T-cell (primary cell): ENCODE results near the gene SLC16A3. TPM values are rescaled to one million over a fixed set of nuclear protein-coding genes. Genes with fewer than 3 reads are reported as not detected.
A peak's percentile ranks its signal among the peaks of the same experiment; 100 is the strongest.

Source experiments
- ATAC-seq, 4 experiments: fragments of 200-7000 bp in 3 of 4; fragments of 150-1000 bp in 1 of 4; cut with Tn5 transposase; replicated peaks in 1 of 4; 1 replicate in 3 of 4; 2 replicates in 1 of 4; pipeline ENCODE4 v1.10.0; 2021; ENCODE audit warnings: moderate library complexity in 3 of 4, mild to moderate bottlenecking in 2 of 4, moderate number of reproducible peaks in 1 of 4
- CTCF ChIA-PET, 2 donors: fragments of 300-600 bp; sonication (Branson Sonifier 250); formaldehyde crosslinking; loops; one replicate each; lab custom pipeline; 2022; ENCODE audit warnings: antibody characterized with exemption in 2 of 2; lab: Charles Lee
- POLR2A ChIA-PET, 2 donors: fragments of 300-600 bp; sonication (Branson Sonifier 250); formaldehyde crosslinking; loops; one replicate each; lab custom pipeline; 2022; ENCODE audit warnings: antibody characterized with exemption in 2 of 2; lab: Charles Lee
- DNase-seq, 35 experiments: peaks; one replicate each; pipeline versions ENCODE4 v3.0.0 to v3.0.0-alpha.2; 2013 to 2023
- H3K27ac ChIP-seq: one replicate; pipeline ENCODE4 v1.5.1; 2013; ENCODE audit warnings: low read length
- H3K27me3 ChIP-seq, 2 experiments: replicated peaks in 1 of 2; 1 replicate in 1 of 2; 2 replicates in 1 of 2; pipeline versions ENCODE4 v1.6.1 to v1.7.0; 2013; ENCODE audit warnings: low read length in 1 of 2, mixed read lengths in 1 of 2; ENCODE audit not compliant: control insufficient read depth in 2 of 2, insufficient read depth in 2 of 2; ENCODE audit errors: extremely low read depth in 1 of 2
- H3K36me3 ChIP-seq, 2 donors: 1 replicate in 1 of 2; 2 replicates in 1 of 2; pipeline versions ENCODE4 v1.6.1 to v1.7.0; 2013; ENCODE audit warnings: low read length in 1 of 2; ENCODE audit not compliant: control insufficient read depth in 2 of 2, insufficient read depth in 1 of 2; ENCODE audit errors: extremely low read depth in 1 of 2
- H3K4me1 ChIP-seq, 2 experiments: 1 replicate in 1 of 2; 2 replicates in 1 of 2; pipeline versions ENCODE4 v1.6.1 to v1.7.0; 2013; ENCODE audit warnings: low read length in 2 of 2, mixed read lengths in 1 of 2; ENCODE audit not compliant: insufficient read depth in 2 of 2, control insufficient read depth in 1 of 2; ENCODE audit errors: extremely low read depth in 1 of 2
- H3K4me3 ChIP-seq, 2 donors: 1 replicate in 1 of 2; 2 replicates in 1 of 2; pipeline versions ENCODE4 v1.5.1 to v1.7.0; 2013; ENCODE audit warnings: mild to moderate bottlenecking in 2 of 2, low read length in 1 of 2, moderate library complexity in 1 of 2; ENCODE audit not compliant: control insufficient read depth in 1 of 2; ENCODE audit errors: extremely low read depth in 1 of 2
- H3K9me3 ChIP-seq: 2 replicates; pipeline ENCODE4 v1.7.0; 2013
- H3K27ac Mint-ChIP-seq, 2 donors: one replicate each; pipeline ENCODE4 v1.8.0; 2020 to 2021; ENCODE audit warnings: mild to moderate bottlenecking in 2 of 2, mixed read lengths in 2 of 2
- H3K27me3 Mint-ChIP-seq, 2 donors: one replicate each; pipeline ENCODE4 v1.8.0; 2021 to 2022; ENCODE audit warnings: mixed read lengths in 2 of 2
- H3K36me3 Mint-ChIP-seq: one replicate; pipeline ENCODE4 v1.8.0; 2021; ENCODE audit warnings: mixed read lengths
- H3K4me1 Mint-ChIP-seq, 3 donors: one replicate each; pipeline ENCODE4 v1.8.0; 2020 to 2022; ENCODE audit warnings: mixed read lengths in 3 of 3, mild to moderate bottlenecking in 1 of 3
- H3K4me3 Mint-ChIP-seq, 3 donors: one replicate each; pipeline ENCODE4 v1.8.0; 2020 to 2022; ENCODE audit warnings: mild to moderate bottlenecking in 3 of 3, mixed read lengths in 3 of 3, moderate library complexity in 3 of 3
- H3K9me3 Mint-ChIP-seq, 3 donors: one replicate each; pipeline ENCODE4 v1.8.0; 2020 to 2022; ENCODE audit warnings: mixed read lengths in 3 of 3
- WGBS: methylation state at CpG from one replicate; pipeline ENCODE4 v1.1.5; 2013; ENCODE audit warnings: missing lambda C conversion rate; ENCODE audit not compliant: insufficient coverage; 5-methylcytosine and 5-hydroxymethylcytosine counted together
- total RNA-seq, 35 experiments: library from RNA in 6 of 35; stranded (reverse) in 6 of 35; fragments of 120-200 nt in 1 of 35; gene quantifications; one replicate each; pipeline versions ENCODE4 v1.2.1 to v1.2.4 and lab custom pipeline; 2013 to 2026

The SLC16A3 gene
- total RNA-seq, 5 donors from 2014 or later (not counting 1 experiment from before 2014, with no cell fraction given): 31.9 to 47.3 (median 40.9) TPM

- H3K36me3 ChIP-seq: peaks cover 0 to 8% of the 10 kb centered on the region in 2 donors
- H3K4me3 ChIP-seq: no peak overlapping the region
- DNase-seq (peak in 3 of 35 experiments; percentile 21 to 32 (median 28)), ATAC-seq (no peak)
- ChIA-PET POLR2A (interaction anchor here in 1 of 2 donors (1.1 kb wide), 1 partner anchor 96 kb away, joined by 4 read pairs; no protein-coding TSS in a partner anchor), CTCF (interaction anchor here in 1 of 2 donors (1.0 to 1.6 kb wide), 3 partner anchors 10 to 97 kb away, joined by 4 to 6 read pairs (median 6); no protein-coding TSS in a partner anchor)
- peak overlapping the region; percentile 56 for H3K27ac ChIP-seq
- Mint-ChIP-seq H3K4me3 (peak overlapping the region in 1 of 3 donors; percentile 77), H3K27ac (peak overlapping the region; percentile 43 to 55), H3K4me1 (peaks cover 58 to 64% (median 59%) of the 10 kb centered on the region in 3 donors), H3K36me3 (peaks cover 12% of the 10 kb centered on the region), H3K9me3 (no peaks in the 10 kb centered on the region), H3K27me3 (no peaks in the 10 kb centered on the region)
- 84% methylated on average over 23 of the region's 23 CpGs for WGBS
- H3K4me1 ChIP-seq: peaks cover 14 to 53% of the 10 kb centered on the region in 2 experiments
- no peaks in the 10 kb centered on the region for H3K27me3 ChIP-seq
- H3K9me3 ChIP-seq: no peaks in the 10 kb centered on the region
These were observed 27.3 kb upstream of the SLC16A3 start for GRCh38 chr17:82201498-82201910.

- Mint-ChIP-seq H3K27me3 (no peaks in the 10 kb centered on the region), H3K36me3 (peaks cover 5% of the 10 kb centered on the region), H3K9me3 (no peaks in the 10 kb centered on the region), H3K4me1 (peaks cover 60 to 67% (median 63%) of the 10 kb centered on the region in 3 donors), H3K4me3 (no peak overlapping the region), H3K27ac (peak overlapping the region; percentile 55 to 72)
- Histone ChIP-seq H3K36me3 (peaks cover 0 to 2% of the 10 kb centered on the region in 2 donors), H3K27ac (no peak overlapping the region), H3K4me1 (peaks cover 14 to 54% of the 10 kb centered on the region in 2 experiments), H3K4me3 (no peak overlapping the region), H3K9me3 (no peaks in the 10 kb centered on the region), H3K27me3 (no peaks in the 10 kb centered on the region)
- WGBS: 50% methylated on average over 4 of the region's 10 CpGs
- DNase-seq (no peak), ATAC-seq (no peak)
- ChIA-PET POLR2A (no interaction called here), CTCF (no interaction called here)
These were observed 25.9 kb upstream of the SLC16A3 start for GRCh38 chr17:82202981-82203380.

GRCh38 chr17:82203920-82204319 lies 24.9 kb upstream of the SLC16A3 start:
- WGBS: 88% methylated on average over 19 of the region's 19 CpGs
- no peak for DNase-seq
- H3K27me3 Mint-ChIP-seq: no peaks in the 10 kb centered on the region
- no peak overlapping the region for H3K4me3 Mint-ChIP-seq
- no peaks in the 10 kb centered on the region for H3K9me3 Mint-ChIP-seq
- H3K36me3 ChIP-seq: no peaks in the 10 kb centered on the region
- H3K4me3 ChIP-seq: no peak overlapping the region
- H3K4me1 Mint-ChIP-seq: peaks cover 51 to 62% (median 59%) of the 10 kb centered on the region in 3 donors
- no peaks in the 10 kb centered on the region for H3K27me3 ChIP-seq
- CTCF ChIA-PET: interaction anchor here in 1 of 2 donors (0.6 kb wide), 1 partner anchor 196 kb away, joined by 3 read pairs; no protein-coding TSS in a partner anchor
- no peak for ATAC-seq
- no peaks in the 10 kb centered on the region for H3K36me3 Mint-ChIP-seq
- H3K4me1 ChIP-seq: peaks cover 14 to 47% of the 10 kb centered on the region in 2 experiments
- H3K27ac Mint-ChIP-seq: no peak overlapping the region
- POLR2A ChIA-PET: interaction anchor here in 1 of 2 donors (0.6 kb wide), 1 partner anchor 94 kb away, joined by 3 read pairs; no protein-coding TSS in a partner anchor
- no peaks in the 10 kb centered on the region for H3K9me3 ChIP-seq
- no peak overlapping the region for H3K27ac ChIP-seq

- CTCF ChIA-PET: interaction anchor here in 1 of 2 donors (0.9 kb wide), 2 partner anchors 78 to 88 kb away, joined by 3 to 6 read pairs; no protein-coding TSS in a partner anchor
These were observed 23.8 kb upstream of the SLC16A3 start for GRCh38 chr17:82204831-82205719.

GRCh38 chr17:82205720-82206508 lies 22.9 kb upstream of the SLC16A3 start:
- Histone ChIP-seq H3K36me3 (no peaks in the 10 kb centered on the region), H3K4me1 (peaks cover 7 to 30% of the 10 kb centered on the region in 2 experiments), H3K27me3 (no peaks in the 10 kb centered on the region), H3K27ac (peak overlapping the region; percentile 94), H3K4me3 (peak overlapping the region in 1 of 2 donors; percentile 21), H3K9me3 (no peaks in the 10 kb centered on the region)
- Mint-ChIP-seq H3K4me3 (peak overlapping the region; percentile 39 to 54 (median 40)), H3K27ac (peak overlapping the region; percentile 96 to 97), H3K9me3 (no peaks in the 10 kb centered on the region), H3K4me1 (peaks cover 38 to 50% (median 45%) of the 10 kb centered on the region in 3 donors), H3K27me3 (no peaks in the 10 kb centered on the region), H3K36me3 (no peaks in the 10 kb centered on the region)
- DNase-seq (peak; percentile 64 to 88 (median 76)), ATAC-seq (peak; percentile 81 to 82 (median 82))
- 13% methylated on average over 16 of the region's 21 CpGs for WGBS
- POLR2A ChIA-PET: interaction anchor here in 1 of 2 donors (0.6 kb wide), 2 partner anchors 82 to 83 kb away, joined by 4 to 6 read pairs; no protein-coding TSS in a partner anchor
- CTCF ChIA-PET: interaction anchor here in 1 of 2 donors (0.6 to 1.0 kb wide), 9 partner anchors 23 to 168 kb away, joined by 3 to 6 read pairs (median 3); partner anchors contain the start of genes CD7, DCXR and SLC16A3

More at GRCh38 chr17:82204831-82205719, 23.8 kb upstream of the SLC16A3 start:
- peak in 1 of 4 experiments; percentile 22 for ATAC-seq
- no peaks in the 10 kb centered on the region for H3K27me3 ChIP-seq
- peaks cover 9 to 36% of the 10 kb centered on the region in 2 experiments for H3K4me1 ChIP-seq
- H3K36me3 Mint-ChIP-seq: no peaks in the 10 kb centered on the region
- peak overlapping the region; percentile 96 to 97 for H3K27ac Mint-ChIP-seq
- POLR2A ChIA-PET: no interaction called here
- H3K9me3 ChIP-seq: no peaks in the 10 kb centered on the region
- H3K27me3 Mint-ChIP-seq: no peaks in the 10 kb centered on the region
- H3K9me3 Mint-ChIP-seq: no peaks in the 10 kb centered on the region
- 75% methylated on average over 24 of the region's 25 CpGs for WGBS
- peaks cover 46 to 57% (median 53%) of the 10 kb centered on the region in 3 donors for H3K4me1 Mint-ChIP-seq
- H3K27ac ChIP-seq: peak overlapping the region; percentile 94
- no peak overlapping the region for H3K4me3 ChIP-seq
- DNase-seq: no peak
- H3K36me3 ChIP-seq: no peaks in the 10 kb centered on the region
- peak overlapping the region in 1 of 3 donors; percentile 39 for H3K4me3 Mint-ChIP-seq
